Measurements from ENCODE around the gene MARCHF2. TPM values are rescaled to one million over a fixed set of nuclear protein-coding genes. Genes with fewer than 3 reads are reported as not detected.
"Not testable (repeated sequence)": the region's sequence is repeated elsewhere in the genome, so short reads cannot be mapped to it uniquely, and the experiment has no call there.

Gene MARCHF2
- total and polyA plus RNA-seq, 4 donors = 50.1 to 70.5 (median 61.7) TPM

- WGBS, 2 donors = 69 to 81% methylated on average over 4 of the region's 4 CpGs
- intact Hi-C loops (cut with DNase I) = no loop called here
Measured at GRCh38 chr19:8416796-8417195, 3.7 kb downstream of the MARCHF2 start.

DNA sequence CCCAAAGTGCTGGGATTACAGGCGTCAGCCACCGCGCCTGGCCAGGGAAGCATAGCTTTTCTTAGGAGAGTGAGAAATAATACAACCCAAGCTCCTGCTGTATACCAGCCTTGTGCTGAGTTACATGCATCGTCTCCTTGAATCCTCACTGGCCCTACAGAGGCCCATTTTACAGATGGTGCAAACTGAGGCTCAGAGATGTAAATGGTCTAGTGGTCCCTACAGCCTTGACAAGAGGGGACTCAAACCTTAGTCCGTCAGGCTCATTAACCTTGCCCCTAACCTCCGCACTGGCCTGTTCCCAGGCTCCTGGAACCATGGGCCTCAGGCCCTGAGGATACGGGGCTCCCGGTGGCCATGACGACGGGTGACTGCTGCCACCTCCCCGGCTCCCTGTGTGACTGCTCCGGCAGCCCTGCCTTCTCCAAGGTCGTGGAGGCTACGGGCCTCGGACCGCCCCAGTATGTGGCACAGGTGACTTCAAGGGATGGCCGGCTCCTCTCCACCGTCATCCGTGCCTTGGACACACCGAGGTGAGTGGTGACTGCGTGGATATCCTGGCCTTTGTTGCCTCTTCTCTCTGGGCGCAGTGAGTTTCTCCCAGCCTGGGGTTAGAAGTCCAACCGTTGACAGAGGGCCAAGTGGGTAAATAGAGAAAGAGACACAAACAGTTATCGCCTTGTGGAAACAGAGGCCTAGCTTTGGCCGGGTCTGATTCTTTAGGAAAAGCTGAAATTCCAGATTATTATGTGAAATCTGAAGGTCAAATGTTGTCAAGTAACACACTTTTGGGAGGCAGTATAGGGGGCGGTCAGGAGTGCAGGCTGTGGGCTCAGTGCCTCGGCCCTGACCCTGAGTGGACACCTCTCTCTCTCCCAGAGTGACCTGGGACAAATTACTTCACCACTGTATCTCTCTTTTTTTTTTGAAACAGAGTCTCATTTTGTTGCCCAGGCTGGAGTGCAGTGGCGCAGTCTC is 8.7 kb downstream of the MARCHF2 start:
- Histone ChIP-seq H3K36me3 (ENCODE audit: control insufficient read depth in 1 of 2, insufficient read depth in 2 of 2, low read length in 1 of 2) (no peaks in the 10 kb centered on the region), H3K4me3 (ENCODE audit: low read length in 2 of 2) (no peak overlapping the region), H3K27ac (ENCODE audit: low read depth in 1 of 2, low read length in 2 of 2) (no peak overlapping the region), H3K27me3 (ENCODE audit: control insufficient read depth in 1 of 2, insufficient read depth in 2 of 2, low read length in 1 of 2) (no peaks in the 10 kb centered on the region), H3K4me1 (ENCODE audit: control insufficient read depth in 1 of 2, insufficient read depth in 2 of 2, low read length in 2 of 2) (no peaks in the 10 kb centered on the region), H3K9me3 (ENCODE audit: control insufficient read depth, low read length) (no peaks in the 10 kb centered on the region)
- ATAC-seq (ENCODE audit: low FRiP score) (no peak), DNase-seq (no peak)
- intact Hi-C loops (cut with DNase I) = no loop called here
- whole genome bisulfite sequencing, 2 donors = 86 to 90% methylated on average over 28 of the region's 28 CpGs

More at GRCh38 chr19:8416796-8417195, 3.7 kb downstream of the MARCHF2 start:
- no peaks in the 10 kb centered on the region for H3K36me3 ChIP-seq (ENCODE audit: control insufficient read depth in 1 of 2, insufficient read depth in 2 of 2, low read length in 1 of 2)
- H3K27ac ChIP-seq (ENCODE audit: low read depth in 1 of 2, low read length in 2 of 2) = no peak overlapping the region
- ATAC-seq (ENCODE audit: low FRiP score) (no peak), DNase-seq (no peak)
- no peak overlapping the region for H3K4me3 ChIP-seq (ENCODE audit: low read length in 2 of 2)
- H3K9me3 ChIP-seq (ENCODE audit: control insufficient read depth, low read length) = no peaks in the 10 kb centered on the region
- H3K27me3 ChIP-seq (ENCODE audit: control insufficient read depth in 1 of 2, insufficient read depth in 2 of 2, low read length in 1 of 2) = no peaks in the 10 kb centered on the region
- no peaks in the 10 kb centered on the region for H3K4me1 ChIP-seq (ENCODE audit: control insufficient read depth in 1 of 2, insufficient read depth in 2 of 2, low read length in 2 of 2)

DNA sequence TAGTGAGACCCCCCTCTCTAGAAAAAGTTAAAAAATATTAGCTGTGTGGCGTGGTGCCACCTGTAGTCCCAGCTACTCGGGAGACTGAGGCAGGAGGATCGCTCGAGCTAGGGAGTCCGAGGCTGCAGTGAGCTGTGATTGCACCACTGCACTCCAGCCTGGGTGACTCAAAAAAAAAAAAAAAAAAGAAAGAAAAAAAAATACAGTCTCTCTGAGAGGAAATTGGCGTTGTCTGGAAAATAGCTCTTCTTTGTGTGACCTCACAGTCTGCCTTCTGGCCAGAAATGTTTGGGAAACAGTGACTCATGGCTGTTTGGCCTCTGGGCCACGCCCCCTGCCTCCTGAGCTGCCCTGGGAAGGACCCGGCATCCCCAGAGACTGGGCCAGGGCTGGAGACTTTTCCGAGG is 10.7 kb downstream of the MARCHF2 start:
- intact Hi-C loops (cut with DNase I) = no loop called here

DNA sequence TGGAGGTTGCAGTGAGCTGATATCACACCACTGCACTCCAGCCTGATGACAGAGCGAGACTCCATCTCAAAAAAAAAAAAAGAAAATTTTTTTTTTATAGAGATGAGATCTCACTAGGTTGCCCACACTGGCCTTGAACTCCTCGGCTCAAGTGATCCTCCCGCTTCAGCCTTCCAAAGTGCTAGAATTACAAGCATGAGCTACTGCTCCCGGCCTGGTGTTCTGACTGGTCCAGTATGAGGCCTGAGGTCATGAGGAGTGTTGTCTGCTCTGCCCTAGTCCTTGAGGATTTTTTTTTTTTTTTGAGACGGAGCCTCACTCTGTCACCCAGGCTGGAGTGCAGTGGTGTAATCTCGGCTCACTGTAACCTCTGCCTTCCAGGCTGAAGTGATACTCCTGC is 12.2 kb downstream of the MARCHF2 start:
- H3K4me3 ChIP-seq (ENCODE audit: low read length in 2 of 2); ATAC-seq (ENCODE audit: low FRiP score); H3K27ac ChIP-seq (ENCODE audit: low read depth in 1 of 2, low read length in 2 of 2); H3K9me3 ChIP-seq (ENCODE audit: control insufficient read depth, low read length); H3K4me1 ChIP-seq (ENCODE audit: control insufficient read depth in 1 of 2, insufficient read depth in 2 of 2, low read length in 2 of 2); DNase-seq; intact Hi-C loops (cut with DNase I); H3K27me3 ChIP-seq (ENCODE audit: control insufficient read depth in 1 of 2, insufficient read depth in 2 of 2, low read length in 1 of 2); H3K36me3 ChIP-seq (ENCODE audit: control insufficient read depth in 1 of 2, insufficient read depth in 2 of 2, low read length in 1 of 2): not testable (repeated sequence)
- WGBS, 2 donors = 95 to 97% methylated on average over 6 of the region's 6 CpGs

More for the DNA sequence above, 10.7 kb downstream of the MARCHF2 start:
- no peaks in the 10 kb centered on the region for H3K4me1 ChIP-seq (ENCODE audit: control insufficient read depth in 1 of 2, insufficient read depth in 2 of 2, low read length in 2 of 2)
- H3K9me3 ChIP-seq (ENCODE audit: control insufficient read depth, low read length) = no peaks in the 10 kb centered on the region
- peak; percentile 98 for ATAC-seq (ENCODE audit: low FRiP score)
- no peak overlapping the region for H3K4me3 ChIP-seq (ENCODE audit: low read length in 2 of 2)
- no peaks in the 10 kb centered on the region for H3K27me3 ChIP-seq (ENCODE audit: control insufficient read depth in 1 of 2, insufficient read depth in 2 of 2, low read length in 1 of 2)
- DNase-seq = peak; percentile 97
- H3K36me3 ChIP-seq (ENCODE audit: control insufficient read depth in 1 of 2, insufficient read depth in 2 of 2, low read length in 1 of 2) = no peaks in the 10 kb centered on the region
- whole genome bisulfite sequencing, 2 donors = 12% methylated on average over 9 of the region's 9 CpGs
- peak overlapping the region in 1 of 2 donors; percentile 39 for H3K27ac ChIP-seq (ENCODE audit: low read depth in 1 of 2, low read length in 2 of 2)

- no peak overlapping the region for H3K27ac ChIP-seq (ENCODE audit: low read depth in 1 of 2, low read length in 2 of 2)
- H3K27me3 ChIP-seq (ENCODE audit: control insufficient read depth in 1 of 2, insufficient read depth in 2 of 2, low read length in 1 of 2) = no peaks in the 10 kb centered on the region
- H3K9me3 ChIP-seq (ENCODE audit: control insufficient read depth, low read length) = no peaks in the 10 kb centered on the region
- no peaks in the 10 kb centered on the region for H3K36me3 ChIP-seq (ENCODE audit: control insufficient read depth in 1 of 2, insufficient read depth in 2 of 2, low read length in 1 of 2)
- WGBS, 2 donors = 94 to 96% methylated on average over 7 of the region's 7 CpGs
- DNase-seq = no peak
- no peak for ATAC-seq (ENCODE audit: low FRiP score)
- intact Hi-C loops (cut with DNase I) = no loop called here
- no peaks in the 10 kb centered on the region for H3K4me1 ChIP-seq (ENCODE audit: control insufficient read depth in 1 of 2, insufficient read depth in 2 of 2, low read length in 2 of 2)
- no peak overlapping the region for H3K4me3 ChIP-seq (ENCODE audit: low read length in 2 of 2)
Measured at GRCh38 chr19:8426283-8426682, 13.2 kb downstream of the MARCHF2 start.

- Histone ChIP-seq H3K36me3 (ENCODE audit: control insufficient read depth in 1 of 2, insufficient read depth in 2 of 2, low read length in 1 of 2) (no peaks in the 10 kb centered on the region), H3K9me3 (ENCODE audit: control insufficient read depth, low read length) (no peaks in the 10 kb centered on the region), H3K27me3 (ENCODE audit: control insufficient read depth in 1 of 2, insufficient read depth in 2 of 2, low read length in 1 of 2) (no peaks in the 10 kb centered on the region), H3K27ac (ENCODE audit: low read depth in 1 of 2, low read length in 2 of 2) (no peak overlapping the region), H3K4me3 (ENCODE audit: low read length in 2 of 2) (no peak overlapping the region), H3K4me1 (ENCODE audit: control insufficient read depth in 1 of 2, insufficient read depth in 2 of 2, low read length in 2 of 2) (no peaks in the 10 kb centered on the region)
- no peak for ATAC-seq (ENCODE audit: low FRiP score)
- WGBS, 2 donors = 93 to 95% methylated on average over 6 of the region's 6 CpGs
- no peak for DNase-seq
- intact Hi-C loops (cut with DNase I) = no loop called here
Measured at GRCh38 chr19:8429044-8429443, 15.9 kb downstream of the MARCHF2 start.

- Histone ChIP-seq H3K4me1 (ENCODE audit: control insufficient read depth in 1 of 2, insufficient read depth in 2 of 2, low read length in 2 of 2) (no peaks in the 10 kb centered on the region), H3K36me3 (ENCODE audit: control insufficient read depth in 1 of 2, insufficient read depth in 2 of 2, low read length in 1 of 2) (no peaks in the 10 kb centered on the region), H3K27me3 (ENCODE audit: control insufficient read depth in 1 of 2, insufficient read depth in 2 of 2, low read length in 1 of 2) (no peaks in the 10 kb centered on the region), H3K27ac (ENCODE audit: low read depth in 1 of 2, low read length in 2 of 2) (no peak overlapping the region), H3K4me3 (ENCODE audit: low read length in 2 of 2) (no peak overlapping the region), H3K9me3 (ENCODE audit: control insufficient read depth, low read length) (no peaks in the 10 kb centered on the region)
- no peak for DNase-seq
- ATAC-seq (ENCODE audit: low FRiP score) = no peak
- intact Hi-C loops (cut with DNase I) = no loop called here
- WGBS, 2 donors = 94 to 96% methylated on average over 6 of the region's 6 CpGs
Measured at GRCh38 chr19:8429826-8430225, 16.7 kb downstream of the MARCHF2 start.

- H3K9me3 ChIP-seq (ENCODE audit: control insufficient read depth, low read length) = no peaks in the 10 kb centered on the region
- no peak for DNase-seq
- WGBS, 2 donors = 91% methylated on average over 19 to 20 of the region's 20 CpGs
- H3K27me3 ChIP-seq (ENCODE audit: control insufficient read depth in 1 of 2, insufficient read depth in 2 of 2, low read length in 1 of 2) = no peaks in the 10 kb centered on the region
- no peaks in the 10 kb centered on the region for H3K36me3 ChIP-seq (ENCODE audit: control insufficient read depth in 1 of 2, insufficient read depth in 2 of 2, low read length in 1 of 2)
- no peak for ATAC-seq (ENCODE audit: low FRiP score)
- intact Hi-C loops (cut with DNase I) = no loop called here
- no peaks in the 10 kb centered on the region for H3K4me1 ChIP-seq (ENCODE audit: control insufficient read depth in 1 of 2, insufficient read depth in 2 of 2, low read length in 2 of 2)
- H3K4me3 ChIP-seq (ENCODE audit: low read length in 2 of 2) = no peak overlapping the region
- no peak overlapping the region for H3K27ac ChIP-seq (ENCODE audit: low read depth in 1 of 2, low read length in 2 of 2)
Measured at GRCh38 chr19:8430650-8431049, 17.5 kb downstream of the MARCHF2 start.

DNA sequence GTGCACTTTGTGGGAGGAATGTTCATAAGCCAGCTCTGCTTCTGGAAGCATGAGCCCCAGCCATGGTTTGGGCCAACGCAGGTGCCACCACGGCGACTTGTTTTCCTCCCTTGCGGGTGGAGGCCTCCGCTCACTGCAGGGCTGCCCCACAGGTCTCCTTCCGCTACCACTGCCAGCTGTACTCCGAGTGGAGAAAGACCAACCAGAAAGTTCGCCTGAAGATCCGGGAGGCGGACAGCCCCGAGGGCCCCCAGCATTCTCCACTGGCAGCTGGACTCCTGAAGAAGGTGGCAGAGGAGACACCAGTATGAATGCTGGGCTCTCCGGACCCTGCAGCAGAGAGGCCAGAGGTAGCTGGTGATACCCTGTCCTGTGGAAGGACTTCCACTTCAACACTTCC is 25.1 kb downstream of the MARCHF2 start:
- H3K27me3 ChIP-seq (ENCODE audit: control insufficient read depth in 1 of 2, insufficient read depth in 2 of 2, low read length in 1 of 2) = no peaks in the 10 kb centered on the region
- H3K4me1 ChIP-seq (ENCODE audit: control insufficient read depth in 1 of 2, insufficient read depth in 2 of 2, low read length in 2 of 2) = no peaks in the 10 kb centered on the region
- H3K9me3 ChIP-seq (ENCODE audit: control insufficient read depth, low read length) = no peaks in the 10 kb centered on the region
- H3K27ac ChIP-seq (ENCODE audit: low read depth in 1 of 2, low read length in 2 of 2) = no peak overlapping the region
- peak; percentile 38 to 59 for DNase-seq
- ATAC-seq (ENCODE audit: low FRiP score) = no peak
- 96 to 97% methylated on average over 12 of the region's 12 CpGs for WGBS, 2 donors
- no peak overlapping the region for H3K4me3 ChIP-seq (ENCODE audit: low read length in 2 of 2)
- H3K36me3 ChIP-seq (ENCODE audit: control insufficient read depth in 1 of 2, insufficient read depth in 2 of 2, low read length in 1 of 2) = no peaks in the 10 kb centered on the region
- intact Hi-C loops (cut with DNase I) = no loop called here

Measured in aorta (tissue), 5 donors.